Activated CD8-positive, alpha-beta memory T cell treated with anti-CD3 and anti-CD28 coated beads for 4 hours (primary cell): Measurements from ENCODE around the gene GPR17.

Experiments
- DNase-seq, 2 donors: peaks; one replicate each; pipeline ENCODE4 v3.0.0-alpha.2; 2020; ENCODE audit warnings: low read depth in 2 of 2

GPR17 gene

DNA sequence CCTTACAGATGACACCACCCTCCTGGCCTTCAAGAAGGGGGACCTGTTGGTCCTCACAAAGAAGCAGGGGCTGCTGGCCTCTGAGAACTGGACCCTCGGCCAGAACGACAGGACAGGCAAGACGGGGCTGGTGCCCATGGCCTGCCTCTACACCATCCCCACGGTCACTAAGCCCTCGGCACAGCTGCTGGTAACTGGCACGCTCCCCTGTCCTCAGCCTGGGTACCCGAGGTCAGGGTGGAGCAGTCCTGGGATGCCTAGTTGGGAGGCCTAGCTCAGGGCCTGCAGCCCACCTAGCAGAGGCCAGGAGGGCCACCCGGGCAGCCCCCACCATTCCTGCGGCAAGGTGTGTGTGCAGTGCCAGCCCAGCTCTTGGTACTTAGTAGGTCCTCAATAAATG lies 16.3 kb upstream of the GPR17 start:
- DNase-seq: no peak

DNA sequence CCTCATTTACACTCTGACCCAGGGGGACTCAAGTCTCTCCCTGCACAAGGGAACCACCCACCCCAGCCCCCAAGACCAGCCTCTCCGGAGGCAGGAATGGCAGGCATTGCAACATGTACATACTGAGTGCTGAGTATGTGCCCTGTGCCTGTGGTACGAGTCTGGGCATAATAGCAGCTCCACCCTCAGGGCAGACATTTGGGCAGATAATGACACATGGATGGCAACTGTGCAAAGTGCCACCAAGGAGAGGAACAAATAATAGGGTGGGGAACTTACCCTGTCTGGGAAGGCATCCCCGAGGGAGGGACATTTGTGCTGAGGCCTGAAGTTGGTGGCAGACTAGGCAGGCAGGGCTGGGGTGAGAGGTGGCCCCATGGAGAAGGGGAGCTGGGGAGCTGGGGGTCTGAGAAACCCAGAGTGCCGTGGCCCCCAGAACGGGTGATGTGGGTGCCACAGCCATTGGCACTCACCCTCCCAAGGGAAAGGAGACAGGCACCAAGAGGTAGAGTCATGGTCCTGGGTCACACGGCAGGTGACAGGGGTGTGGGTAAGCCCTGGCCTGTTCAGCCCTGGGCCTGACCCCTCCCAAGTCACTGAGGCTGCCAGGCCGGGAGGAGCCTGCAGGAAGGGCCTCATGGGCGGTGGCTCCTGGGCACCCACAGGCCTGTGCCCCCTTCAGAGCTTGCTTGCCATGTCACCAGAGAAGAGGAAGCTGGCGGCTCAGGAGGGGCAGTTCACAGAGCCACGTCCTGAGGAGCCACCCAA lies 15.7 kb upstream of the GPR17 start:
- DNase-seq: no peak

GRCh38 chr2:127630864-127631540 lies 15.0 kb upstream of the GPR17 start:
- no peak for DNase-seq

GRCh38 chr2:127631541-127631996 lies 14.4 kb upstream of the GPR17 start:
- DNase-seq: no peak

GRCh38 chr2:127631997-127632581 lies 13.9 kb upstream of the GPR17 start:
- no peak for DNase-seq

DNA sequence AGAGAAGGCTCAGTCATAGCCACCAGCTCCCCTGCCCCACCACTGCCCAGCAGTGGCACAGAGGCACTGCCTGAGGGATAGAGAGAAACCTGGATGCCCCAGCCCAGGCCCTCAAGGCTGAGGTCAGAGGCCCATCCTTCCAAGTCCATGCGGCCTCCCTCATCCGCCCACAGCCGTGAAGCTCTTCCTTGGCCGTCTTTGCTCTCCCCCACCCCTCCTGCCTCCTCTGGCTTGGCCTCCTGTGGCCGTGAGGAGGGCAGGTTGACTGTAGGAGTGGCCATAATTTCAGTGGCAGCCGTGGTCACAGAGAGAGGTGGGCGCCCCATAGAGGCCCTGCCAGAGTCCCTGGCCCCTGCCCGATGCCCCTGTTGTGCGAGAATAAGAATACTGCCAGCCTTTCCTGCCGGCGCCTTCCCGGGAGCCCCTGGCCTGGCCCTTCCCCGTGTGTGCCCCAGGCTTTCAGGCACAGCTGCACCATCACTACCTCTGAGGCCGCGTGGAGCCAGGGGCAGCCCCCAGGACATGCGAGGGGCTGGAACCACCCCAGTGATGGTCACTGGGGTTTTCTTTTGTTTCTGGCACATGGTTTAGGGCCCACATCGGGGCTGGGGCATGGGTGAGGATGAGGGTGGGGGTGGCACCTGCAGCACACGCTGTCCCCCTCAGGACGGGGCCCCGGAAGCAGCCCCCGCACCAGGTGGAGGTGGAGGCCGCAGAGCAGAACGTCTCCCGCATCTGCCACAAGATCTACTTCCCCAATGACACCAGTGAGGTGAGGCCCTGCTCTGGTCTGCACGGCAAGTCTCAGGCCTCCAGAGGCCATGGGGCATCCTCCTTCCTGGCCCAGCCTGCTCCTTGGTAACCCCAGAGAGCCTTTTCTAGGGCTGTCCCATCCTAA lies 13.1 kb upstream of the GPR17 start:
- no peak for DNase-seq

DNA sequence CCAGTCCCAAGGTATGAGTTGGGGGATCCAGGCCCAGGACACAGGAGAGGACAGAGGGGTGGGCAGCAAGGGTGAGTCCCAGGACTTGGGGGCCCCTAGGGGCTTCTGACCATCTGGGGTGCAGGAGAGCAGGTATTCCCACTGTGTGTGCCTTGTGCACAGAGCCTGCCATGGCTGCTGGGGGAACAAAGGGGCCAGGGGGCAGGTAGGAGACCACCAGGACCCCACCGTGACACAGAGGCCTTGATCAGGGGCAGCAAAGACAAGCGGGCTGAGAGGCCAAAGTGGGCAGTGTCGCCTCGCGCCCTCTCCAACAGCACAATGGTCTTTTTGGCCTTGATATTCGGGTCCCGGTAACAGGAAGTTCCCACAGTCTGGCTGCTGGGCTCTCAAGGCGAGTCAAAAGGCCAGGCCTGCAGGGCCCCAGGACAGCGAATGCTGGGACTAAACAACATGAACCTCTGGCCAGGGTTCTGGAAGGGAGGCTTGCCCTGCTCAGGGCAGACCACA lies 12.3 kb upstream of the GPR17 start:
- no peak for DNase-seq

- DNase-seq: no peak
Observed at GRCh38 chr2:127634066-127634617, 11.8 kb upstream of the GPR17 start.

- no peak for DNase-seq
Observed at GRCh38 chr2:127634626-127635379, 11.2 kb upstream of the GPR17 start.

GRCh38 chr2:127635380-127636237 lies 10.3 kb upstream of the GPR17 start:
- DNase-seq: no peak

DNA sequence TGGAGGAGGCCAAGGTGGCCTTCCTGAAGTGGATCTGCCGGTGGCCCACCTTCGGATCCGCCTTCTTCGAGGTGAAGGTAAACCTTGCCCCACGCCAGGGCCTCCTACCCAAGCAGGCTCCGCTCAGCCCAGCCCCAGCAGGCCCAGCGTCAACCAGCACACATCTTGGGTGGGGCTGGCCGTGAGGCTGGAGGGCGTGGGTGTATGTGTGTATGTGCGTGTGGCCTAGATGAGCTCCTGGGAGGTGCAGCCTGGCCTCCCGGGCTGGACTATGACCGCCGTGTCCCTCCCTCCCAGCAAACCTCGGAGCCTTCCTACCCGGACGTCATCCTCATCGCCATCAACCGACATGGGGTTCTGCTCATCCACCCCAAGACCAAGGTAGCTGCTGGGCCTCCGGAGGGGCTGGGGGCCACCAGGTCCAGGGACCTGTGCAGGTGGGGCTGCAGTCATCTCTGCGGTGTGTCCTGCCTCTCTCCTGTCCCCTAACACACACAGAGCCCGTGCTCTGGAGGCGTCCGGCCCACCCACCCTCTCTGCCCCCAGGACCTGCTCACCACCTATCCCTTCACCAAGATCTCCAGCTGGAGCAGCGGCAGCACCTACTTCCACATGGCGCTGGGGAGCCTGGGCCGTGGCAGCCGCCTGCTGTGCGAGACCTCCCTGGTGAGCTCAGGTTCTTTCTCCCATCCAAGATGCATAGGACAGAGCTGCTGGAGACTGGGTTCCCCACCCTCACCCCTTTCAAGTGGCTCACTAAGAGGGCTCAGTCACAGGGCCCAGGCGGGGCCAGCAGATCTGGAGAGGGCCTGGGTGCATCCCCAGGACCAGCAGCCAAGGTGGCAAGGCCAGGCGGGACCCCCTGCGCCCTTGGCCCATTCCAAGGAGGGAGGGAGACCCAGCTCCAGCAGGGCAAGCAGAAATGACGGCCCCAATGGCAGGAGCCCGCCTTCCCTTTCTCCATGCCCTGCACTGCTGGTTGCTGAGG lies 9.4 kb upstream of the GPR17 start:
- no peak for DNase-seq

DNA sequence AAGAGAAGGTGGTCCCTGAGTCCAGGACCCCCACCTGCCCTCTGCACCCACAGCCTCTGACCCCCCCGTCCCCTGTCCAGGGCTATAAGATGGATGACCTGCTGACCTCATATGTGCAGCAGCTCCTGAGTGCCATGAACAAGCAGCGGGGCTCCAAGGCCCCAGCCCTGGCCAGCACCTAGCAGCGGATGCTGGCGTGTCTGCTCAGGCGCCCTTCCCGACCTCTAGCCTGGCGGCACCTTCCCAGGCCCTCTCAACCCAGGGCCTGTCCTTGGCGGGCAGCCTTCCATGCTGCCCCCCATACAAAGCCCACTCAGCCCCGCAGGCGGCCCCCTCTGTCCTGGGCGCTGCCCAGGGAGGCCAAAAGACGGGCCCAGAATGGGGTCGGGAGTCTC lies 8.7 kb upstream of the GPR17 start:
- DNase-seq: no peak

GRCh38 chr2:127637725-127638252 lies 8.2 kb upstream of the GPR17 start:
- DNase-seq: no peak

- no peak for DNase-seq
Observed at GRCh38 chr2:127638361-127639110, 7.4 kb upstream of the GPR17 start.

DNA sequence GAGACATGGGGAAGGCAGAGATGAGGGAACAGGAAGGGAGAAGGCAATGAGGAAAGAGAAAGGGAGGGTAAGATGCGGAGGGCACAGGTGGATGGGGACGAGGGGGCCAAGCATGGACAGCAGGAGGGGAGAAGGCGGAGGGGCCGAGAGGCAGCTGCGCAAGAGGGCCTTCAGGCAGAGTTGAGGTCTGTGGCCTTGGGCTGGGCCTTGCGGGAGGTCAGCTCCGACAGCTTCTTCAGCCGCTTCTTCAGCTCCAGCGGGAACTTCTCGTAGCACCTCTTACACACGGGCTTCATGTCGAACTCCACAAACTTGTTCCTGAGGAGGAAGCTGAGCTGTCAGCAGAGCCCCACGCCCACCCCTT lies 6.9 kb upstream of the GPR17 start:
- no peak for DNase-seq

DNA sequence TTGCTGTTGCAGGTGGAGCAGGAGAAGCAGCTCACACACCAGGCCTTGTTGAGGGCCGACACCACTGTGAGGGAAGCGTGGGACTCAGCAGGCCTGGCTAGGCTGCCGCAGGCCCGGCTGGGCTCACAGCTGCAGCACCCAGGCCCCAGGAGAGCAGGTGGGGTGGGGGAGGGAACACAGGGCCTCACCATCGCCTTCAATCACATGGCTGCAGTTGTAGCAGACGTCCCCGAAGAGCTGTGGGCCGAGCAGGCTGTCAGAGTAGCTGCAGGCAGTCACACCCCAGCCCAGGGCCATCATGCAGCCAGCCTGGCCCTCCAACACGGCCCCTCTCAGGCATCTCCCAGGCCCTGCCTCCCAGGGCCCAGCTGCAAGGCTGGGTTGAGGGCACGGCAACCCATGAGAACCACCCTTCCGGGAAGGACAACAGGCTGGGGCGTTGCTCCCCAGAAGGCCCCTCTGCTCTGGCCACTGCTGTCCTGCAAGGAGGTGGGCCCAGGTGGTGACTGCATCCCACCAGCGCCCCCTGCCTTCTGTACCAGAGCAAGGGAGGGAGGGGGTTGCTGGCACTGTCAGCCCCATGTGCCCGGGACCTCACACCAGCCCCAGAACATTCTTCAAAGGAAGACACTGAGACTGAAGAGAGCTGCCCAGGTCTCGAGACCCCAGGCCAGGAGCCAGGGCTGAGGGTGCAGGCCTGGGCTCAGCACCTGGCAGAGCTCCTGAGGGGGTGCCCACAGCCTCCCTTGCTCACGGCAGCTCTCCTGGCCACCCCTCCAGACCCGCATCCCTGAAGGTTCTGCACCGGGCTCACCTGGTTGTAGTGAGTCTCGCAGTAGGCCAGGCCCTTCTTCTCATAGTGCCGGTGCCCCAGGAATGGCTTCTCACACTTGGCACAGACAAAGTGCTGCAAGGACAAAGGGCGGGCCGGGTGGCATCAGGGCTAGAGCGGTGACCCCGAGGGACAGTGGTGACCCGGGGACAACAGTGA lies 5.6 kb upstream of the GPR17 start:
- no peak for DNase-seq
